Psoas muscle (tissue), 8 donors: Measurements from ENCODE around the gene CFAP157. TPM values are rescaled to one million over a fixed set of nuclear protein-coding genes. Genes with fewer than 3 reads are reported as not detected.

Experiments
- ATAC-seq, 4 donors: fragments of 200-7000 bp; cut with Tn5 transposase; one replicate each; pipeline ENCODE4 v1.9.1; 2020; ENCODE audit warnings: moderate library complexity in 3 of 4, mild to moderate bottlenecking in 2 of 4
- DNase-seq, 2 donors: peaks; one replicate each; pipeline ENCODE4 v3.0.0-alpha.2; 2020
- H3K27ac ChIP-seq: fragments of 200-600 bp; one replicate; pipeline ENCODE4 v1.8.0; 2022
- H3K27me3 ChIP-seq, 3 donors: fragments of 200-600 bp in 1 of 3; one replicate each; pipeline versions ENCODE4 v1.6.1 to v1.8.0; 2013 to 2022; ENCODE audit warnings: low read length in 2 of 3, mild to moderate bottlenecking in 2 of 3, moderate library complexity in 1 of 3; ENCODE audit not compliant: insufficient read depth in 3 of 3
- H3K36me3 ChIP-seq, 2 donors: fragments of 200-600 bp in 1 of 2; one replicate each; pipeline versions ENCODE4 v1.6.1 to v1.8.0; 2013 to 2022; ENCODE audit warnings: low read depth in 1 of 2, mild to moderate bottlenecking in 1 of 2, moderate library complexity in 1 of 2; ENCODE audit not compliant: insufficient read depth in 1 of 2
- H3K4me1 ChIP-seq: fragments of 200-600 bp; one replicate; pipeline ENCODE4 v1.8.0; 2022
- H3K4me3 ChIP-seq: fragments of 200-600 bp; one replicate; pipeline ENCODE4 v1.8.0; 2022; ENCODE audit warnings: mild to moderate bottlenecking
- H3K9me3 ChIP-seq: fragments of 200-600 bp; one replicate; pipeline ENCODE4 v1.8.0; 2022
- WGBS, 3 donors: extraction: QIAGEN DNeasy Blood & Tissue Kit; methylation state at CpG; one replicate each; pipeline versions ENCODE4 v1.1.6 to v1.1.7; 2013; 5-methylcytosine and 5-hydroxymethylcytosine counted together
- intact Hi-C, 2 donors: fragments of 100-400 bp; cut with DNase I; formaldehyde crosslinking; loops; one replicate each; pipeline versions ENCODE4 v1.11.0 to v1.14.2; 2022
- polyA plus RNA-seq, 3 donors: library from polyadenylated mRNA; stranded (reverse); fragments of 200-250 nt; gene quantifications; one replicate each; pipeline ENCODE4 v1.2.3, GENCODE V29; 2013
- total RNA-seq, 4 donors: library from RNA; stranded (reverse); fragmentation: NEBNext Ultra II Directional in 2 of 4; extraction: Animal tissue kit (Norgen Biotek cat#: 25700) in 2 of 4; gene quantifications; one replicate each; pipeline versions ENCODE4 v1.2.1 to v1.2.4, GENCODE V29; 2021 to 2023
- TF ChIP-seq, protein P1 (sequence below): fragments of 200-600 bp; IDR thresholded peaks from one replicate; pipeline ENCODE4 v1.8.0; 2022; ENCODE audit warnings: antibody characterized with exemption
- donor health status: healthy with polysubstance abuse.
- donor health status: DM: no; HTN: no; CAD: no; lungs with moderate emphysema.
- donor health status: Bipolar disorder and iron deficiency.
- donor health status: healthy.
- donor health status: DM: yes; HTN: yes; CAD: no.
- donor health status: DM: no; HTN: no; CAD: no.
- donor health status: DM: no; HTN: no; CAD: no.
- donor health status: DM: yes; HTN: yes; CAD: no.

Gene CFAP157
- total and polyA plus RNA-seq, 7 donors: 0.10 to 0.34 (median 0.23) TPM; not detected in 3

DNA sequence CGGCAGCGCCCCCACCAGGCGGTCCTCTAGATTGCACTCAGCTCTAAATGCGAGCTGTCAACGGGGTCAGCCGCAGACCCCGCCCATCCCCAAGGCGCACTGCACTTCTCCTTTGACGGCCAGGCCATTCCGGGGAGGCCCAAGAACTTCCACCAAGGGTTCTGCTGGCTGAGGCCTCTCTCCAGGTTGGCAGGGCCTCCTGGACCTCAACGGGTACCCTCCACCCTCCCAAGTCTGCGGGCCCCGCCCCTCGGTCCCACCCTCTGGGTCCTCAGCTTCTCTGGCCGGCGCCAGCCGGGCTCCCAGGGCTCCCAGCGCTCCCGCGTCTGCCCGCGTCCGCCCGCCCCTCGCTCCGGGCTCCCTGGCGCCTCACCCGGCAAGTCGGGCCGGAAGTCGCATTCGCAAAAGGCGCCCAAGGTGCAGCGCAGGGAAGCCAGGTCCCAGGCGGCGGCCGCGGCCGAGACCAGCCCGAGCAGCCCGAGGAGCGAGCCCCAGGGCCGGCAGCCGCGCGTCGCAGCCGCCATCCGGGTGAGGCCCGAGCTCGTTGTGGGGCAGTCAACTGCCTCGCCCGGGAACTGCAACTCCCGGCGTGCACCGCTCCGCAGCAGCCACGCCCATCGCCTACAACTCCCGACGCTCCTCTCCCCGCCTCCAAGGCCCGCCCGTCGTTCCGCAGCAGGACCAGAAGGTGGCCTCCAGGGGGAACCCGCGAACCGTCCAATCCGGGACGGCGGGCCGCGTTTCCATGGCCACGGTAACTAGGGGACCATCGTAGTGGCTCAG, 28.1 kb downstream of the CFAP157 start, which contains the start of gene TOR2A:
Gene TOR2A, minus strand, starts transcription at position 548 of the 783 bp plus-strand sequence. Its CDS starts 24 bp downstream, at position 524.
- Histone ChIP-seq H3K27me3 (peaks cover 0 to 1% (median 0%) of the 10 kb centered on the region in 3 donors), H3K4me3 (peak within 1 kb of the TSS; percentile 97), H3K9me3 (no peaks in the 10 kb centered on the region), H3K27ac (peak within 1 kb of the TSS; percentile 99), H3K4me1 (peaks cover 13% of the 10 kb centered on the region), H3K36me3 (peaks cover 0 to 46% of the 10 kb centered on the region in 2 donors)
- WGBS, 3 donors: 0 to 1% (median 0%) methylated on average over 54 to 76 of the region's 76 CpGs
- intact Hi-C loops: loop anchor here (1.0 to 5.0 kb wide), 7 partner anchors 50 to 233 kb away; partner anchors contain the start of genes ST6GALNAC4 (in 1 of the 2) and STXBP1 (in 1 of the 2)
- peak; percentile 99 for DNase-seq
- TF ChIP-seq, protein P1, sequence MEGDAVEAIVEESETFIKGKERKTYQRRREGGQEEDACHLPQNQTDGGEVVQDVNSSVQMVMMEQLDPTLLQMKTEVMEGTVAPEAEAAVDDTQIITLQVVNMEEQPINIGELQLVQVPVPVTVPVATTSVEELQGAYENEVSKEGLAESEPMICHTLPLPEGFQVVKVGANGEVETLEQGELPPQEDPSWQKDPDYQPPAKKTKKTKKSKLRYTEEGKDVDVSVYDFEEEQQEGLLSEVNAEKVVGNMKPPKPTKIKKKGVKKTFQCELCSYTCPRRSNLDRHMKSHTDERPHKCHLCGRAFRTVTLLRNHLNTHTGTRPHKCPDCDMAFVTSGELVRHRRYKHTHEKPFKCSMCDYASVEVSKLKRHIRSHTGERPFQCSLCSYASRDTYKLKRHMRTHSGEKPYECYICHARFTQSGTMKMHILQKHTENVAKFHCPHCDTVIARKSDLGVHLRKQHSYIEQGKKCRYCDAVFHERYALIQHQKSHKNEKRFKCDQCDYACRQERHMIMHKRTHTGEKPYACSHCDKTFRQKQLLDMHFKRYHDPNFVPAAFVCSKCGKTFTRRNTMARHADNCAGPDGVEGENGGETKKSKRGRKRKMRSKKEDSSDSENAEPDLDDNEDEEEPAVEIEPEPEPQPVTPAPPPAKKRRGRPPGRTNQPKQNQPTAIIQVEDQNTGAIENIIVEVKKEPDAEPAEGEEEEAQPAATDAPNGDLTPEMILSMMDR: peak; percentile 97
- ATAC-seq: peak; percentile 95 to 96 (median 95)

- DNase-seq (no peak), ATAC-seq (no peak)
- Histone ChIP-seq H3K4me3 (peak overlapping the region; percentile 97), H3K4me1 (peaks cover 19% of the 10 kb centered on the region), H3K36me3 (peaks cover 0 to 46% of the 10 kb centered on the region in 2 donors), H3K27me3 (peaks cover 0 to 1% (median 0%) of the 10 kb centered on the region in 3 donors), H3K27ac (peak overlapping the region; percentile 99), H3K9me3 (no peaks in the 10 kb centered on the region)
- TF ChIP-seq, protein P1: no peak
- 23 to 25% (median 25%) methylated on average over 15 of the region's 15 CpGs for WGBS, 3 donors
- intact Hi-C loops: loop anchor here (2.0 to 5.0 kb wide), 3 partner anchors 49 to 182 kb away; partner anchors contain the start of gene ST6GALNAC4 (in 1 of the 2)
Observed at GRCh38 chr9:127735530-127736185, 28.9 kb downstream of the CFAP157 start.

- no peak overlapping the region for H3K27ac ChIP-seq
- H3K36me3 ChIP-seq: peaks cover 0 to 20% of the 10 kb centered on the region in 2 donors
- intact Hi-C loops: loop anchor here (2.0 to 5.0 kb wide), 4 partner anchors 46 to 180 kb away; partner anchors contain the start of gene ST6GALNAC4 (in 1 of the 2)
- peaks cover 19% of the 10 kb centered on the region for H3K4me1 ChIP-seq
- H3K27me3 ChIP-seq: peaks cover 0 to 1% (median 0%) of the 10 kb centered on the region in 3 donors
- DNase-seq: peak in 1 of 2 donors; percentile 42
- no peak for ATAC-seq
- H3K9me3 ChIP-seq: no peaks in the 10 kb centered on the region
- H3K4me3 ChIP-seq: no peak overlapping the region
- TF ChIP-seq, protein P1: no peak
- WGBS, 3 donors: 85 to 86% (median 86%) methylated on average over 13 of the region's 13 CpGs
Observed at GRCh38 chr9:127738666-127739065, 31.9 kb downstream of the CFAP157 start.

GRCh38 chr9:127739614-127740330, 33.0 kb downstream of the CFAP157 start:
- ATAC-seq (peak in 1 of 4 donors; percentile 1), DNase-seq (peak; percentile 51 to 82)
- no peaks in the 10 kb centered on the region for H3K9me3 ChIP-seq
- TF ChIP-seq, protein P1: no peak
- intact Hi-C loops: loop anchor here (2.0 to 5.0 kb wide), 4 partner anchors 45 to 179 kb away; partner anchors contain the start of gene ST6GALNAC4 (in 1 of the 2)
- H3K4me3 ChIP-seq: no peak overlapping the region
- peaks cover 0 to 19% of the 10 kb centered on the region in 2 donors for H3K36me3 ChIP-seq
- peak overlapping the region; percentile 77 for H3K27ac ChIP-seq
- 72 to 82% (median 75%) methylated on average over 19 of the region's 19 CpGs for WGBS, 3 donors
- peaks cover 0 to 1% (median 0%) of the 10 kb centered on the region in 3 donors for H3K27me3 ChIP-seq
- peaks cover 12% of the 10 kb centered on the region for H3K4me1 ChIP-seq
